GM21576 (cell line): ENCODE results near the gene PLEKHF1.

Source experiments
- ATAC-seq: cut with Tn5 transposase; IDR thresholded peaks from one replicate; pipeline ENCODE4 v1.9.1; 2021; ENCODE audit warnings: mild to moderate bottlenecking, moderate library complexity; ENCODE audit not compliant: unreplicated experiment

PLEKHF1 gene

GRCh38 chr19:29677001-29677817, 11.9 kb downstream of the PLEKHF1 start:
- no peak for ATAC-seq

DNA sequence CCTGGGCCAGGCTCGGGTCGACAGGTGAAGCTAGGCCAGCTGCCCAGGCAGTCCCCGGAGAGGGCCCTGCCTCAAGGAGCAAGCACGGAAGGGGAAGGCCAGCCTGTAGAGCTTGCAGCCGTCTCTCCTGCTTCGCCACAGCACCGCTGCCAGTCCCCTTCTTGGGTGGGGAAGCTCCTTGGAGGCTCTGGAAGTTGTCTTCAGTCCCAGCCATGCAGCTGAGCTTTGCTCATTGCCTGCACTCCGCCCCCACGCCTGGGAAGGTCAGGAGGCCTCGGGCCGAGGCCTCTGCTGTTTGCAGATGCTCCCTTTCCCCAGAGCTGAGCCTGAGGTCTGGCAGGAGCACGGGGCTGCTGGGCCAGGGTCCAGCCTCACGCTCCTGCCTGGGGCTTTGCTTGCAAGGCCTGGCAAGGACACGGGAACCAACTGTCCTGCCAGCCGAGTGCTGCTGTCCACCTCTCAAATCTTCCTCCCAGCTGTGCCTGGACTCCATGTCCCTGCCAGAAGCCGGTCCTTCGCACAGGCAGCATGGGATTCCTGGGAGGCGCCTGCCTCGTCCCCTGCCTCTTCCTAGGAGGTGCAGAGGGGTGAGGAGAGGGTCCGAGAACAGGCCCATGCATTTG, 13.3 kb downstream of the PLEKHF1 start:
- no peak for ATAC-seq

DNA sequence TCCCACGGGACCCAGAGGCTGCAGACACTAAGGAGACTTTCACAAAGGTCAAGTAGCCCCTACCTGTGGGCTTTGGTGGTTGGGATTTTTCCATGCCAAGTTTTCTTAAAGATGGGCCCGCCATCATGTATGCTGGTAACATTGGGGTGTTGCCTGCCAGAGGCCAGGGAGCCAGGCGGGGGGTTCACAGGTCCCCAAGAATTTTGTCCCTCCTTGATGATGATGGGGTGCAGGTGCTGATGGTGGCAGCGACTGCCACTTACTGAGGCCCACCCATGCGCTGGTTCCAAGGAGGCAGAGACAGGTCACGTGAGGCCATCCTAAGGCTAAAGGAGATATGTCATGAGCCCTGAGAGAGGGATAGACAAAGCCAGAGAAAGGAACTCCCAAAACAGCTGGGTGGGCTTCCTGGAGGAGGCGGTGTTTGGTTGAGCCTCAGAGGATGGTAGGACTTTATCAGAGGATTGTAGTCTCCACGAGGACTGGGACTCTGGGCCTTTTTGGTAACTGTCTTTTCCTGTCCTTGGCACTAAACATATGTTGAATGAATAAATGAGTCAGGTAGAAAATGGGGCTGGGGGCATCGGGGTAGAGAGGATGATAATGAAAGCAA, 14.4 kb downstream of the PLEKHF1 start:
- no peak for ATAC-seq

- ATAC-seq, result peak; percentile 72
Measured at GRCh38 chr19:29680447-29680846, 15.2 kb downstream of the PLEKHF1 start.

DNA sequence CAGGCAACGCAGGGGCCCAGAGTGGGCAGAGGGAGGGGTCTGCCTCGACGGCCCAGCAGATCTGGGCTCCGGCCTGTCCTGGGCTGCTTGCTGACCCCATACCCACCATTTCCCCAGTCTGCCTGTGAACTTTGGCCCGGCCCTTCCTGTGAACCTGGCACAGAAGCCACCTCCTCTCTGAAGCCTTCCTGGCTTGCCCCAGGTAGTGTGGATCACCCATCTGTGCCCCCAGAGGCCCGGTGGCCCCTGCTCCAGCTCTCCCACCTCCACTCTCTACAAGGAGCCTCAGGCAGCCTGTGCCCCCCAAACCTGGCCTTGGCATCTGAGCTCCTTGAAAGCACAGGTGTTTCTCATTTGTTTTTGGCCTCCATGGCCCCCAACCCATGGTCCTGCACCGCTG, 15.7 kb downstream of the PLEKHF1 start:
- ATAC-seq, result no peak

DNA sequence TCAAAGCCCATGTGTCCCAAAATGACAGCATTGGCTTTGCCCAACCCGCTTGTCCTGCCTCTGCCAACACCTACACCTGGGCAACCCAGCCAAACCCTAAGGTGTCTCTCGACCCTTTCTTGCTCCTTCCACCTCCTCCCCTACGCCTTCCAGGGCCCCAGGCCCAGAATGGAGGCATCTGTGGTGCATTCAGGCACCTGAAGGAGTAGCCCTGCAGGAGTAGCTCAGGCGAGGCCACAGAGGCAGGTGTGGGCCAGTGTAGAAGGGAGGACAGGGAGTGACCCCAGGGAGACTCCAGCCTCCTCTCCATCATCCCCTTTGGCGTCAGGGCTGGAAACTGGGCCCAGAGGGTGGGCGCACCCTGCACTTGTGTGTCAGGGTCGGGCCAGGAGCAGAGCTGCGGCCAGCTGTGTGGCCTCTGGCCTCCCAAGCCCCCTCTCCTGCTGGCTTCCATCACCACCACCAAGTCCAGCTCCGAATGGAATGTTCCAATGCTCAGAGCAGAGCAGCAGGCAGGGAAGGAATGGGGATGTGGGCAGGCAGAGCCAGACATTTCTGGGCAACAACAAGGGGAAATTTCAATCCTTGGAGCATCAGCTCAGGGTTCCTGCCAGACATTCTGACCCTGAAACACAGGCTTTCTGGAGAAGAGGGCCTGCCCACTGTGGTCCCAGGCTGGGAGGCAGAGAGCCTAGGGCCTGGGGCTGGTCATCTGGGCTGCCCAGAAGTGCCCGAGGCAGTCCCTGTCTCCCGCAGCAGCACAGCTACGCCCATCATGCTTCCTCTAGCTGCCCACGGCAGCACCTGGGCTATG, 16.4 kb downstream of the PLEKHF1 start:
- ATAC-seq, result no peak

DNA sequence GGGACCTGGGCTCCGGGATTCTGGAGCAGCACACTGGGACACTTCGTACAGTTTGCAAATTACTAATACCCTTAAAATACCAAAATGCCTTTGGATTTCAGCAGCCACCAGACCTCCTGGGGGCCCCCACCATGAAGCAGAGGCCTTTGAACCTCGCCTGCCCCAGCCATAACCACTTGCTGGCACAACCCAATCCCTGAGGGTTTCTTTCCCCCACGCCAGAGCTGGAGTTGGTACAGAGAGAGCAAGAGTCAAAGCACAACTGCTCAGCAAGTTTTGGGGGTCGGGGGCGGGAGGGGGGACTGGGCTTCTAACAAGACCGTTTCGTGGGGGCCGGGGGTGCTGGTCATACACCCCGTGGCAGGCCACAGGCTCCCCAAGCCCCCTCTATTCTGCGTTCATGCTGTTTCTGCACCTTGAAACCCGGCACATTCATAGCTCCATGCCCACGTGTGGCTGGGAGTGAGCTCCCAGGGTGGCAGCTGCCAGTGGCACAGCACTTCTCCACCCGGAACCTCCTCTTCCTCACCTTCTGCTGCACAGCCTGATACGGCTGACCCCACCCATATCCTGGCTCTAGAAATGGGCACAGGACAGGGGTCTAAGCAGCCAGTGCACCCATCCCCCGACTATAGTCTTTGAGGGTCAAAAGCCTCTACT, 17.1 kb downstream of the PLEKHF1 start:
- ATAC-seq, result no peak

DNA sequence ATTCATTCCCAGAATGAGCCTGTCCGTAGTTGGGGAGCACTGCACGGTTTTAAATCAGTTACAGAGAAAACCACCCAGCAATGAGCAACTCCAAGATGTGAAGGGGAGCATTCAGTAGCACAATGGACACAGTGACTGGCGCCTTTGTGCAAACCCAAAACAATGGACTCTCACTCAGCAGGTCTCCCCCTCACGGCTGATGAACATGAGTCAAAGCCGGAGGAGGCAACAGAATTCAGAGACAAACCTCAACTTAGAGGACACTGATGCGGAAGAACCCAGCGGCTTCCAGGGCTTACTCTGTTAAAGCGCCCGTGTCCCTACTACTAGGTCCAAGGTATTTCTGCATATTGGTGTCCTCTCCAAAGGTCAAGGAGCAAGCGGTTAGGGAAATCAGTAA, 17.7 kb downstream of the PLEKHF1 start:
- ATAC-seq, result no peak

GRCh38 chr19:29685326-29685725, 20.1 kb downstream of the PLEKHF1 start:
- ATAC-seq, result no peak

DNA sequence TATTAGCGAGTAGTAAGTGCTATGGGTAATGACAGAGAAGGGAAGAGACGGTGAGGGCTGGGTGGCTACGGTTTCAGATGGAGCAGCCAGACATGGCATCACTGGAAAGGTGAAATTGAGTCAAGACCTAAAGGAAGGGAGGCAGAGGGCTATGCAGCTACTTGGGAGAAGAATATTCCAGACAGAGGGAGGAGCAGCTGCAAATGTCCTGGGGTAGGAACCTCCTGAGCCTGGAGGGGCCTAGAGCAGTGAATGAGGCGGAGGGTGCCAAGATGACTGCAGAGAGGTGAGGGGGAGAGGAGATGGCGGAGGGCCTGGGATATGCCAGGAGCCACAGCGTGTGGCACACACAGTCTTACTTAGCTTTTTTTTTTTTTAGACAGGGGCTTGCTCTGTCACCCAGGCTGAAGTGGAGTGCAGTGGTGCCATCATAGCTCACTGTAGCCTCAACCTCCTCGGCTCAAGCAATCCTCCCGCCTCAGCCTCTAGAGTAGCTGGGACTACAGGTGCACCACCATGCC, 21.1 kb downstream of the PLEKHF1 start:
- no peak for ATAC-seq

DNA sequence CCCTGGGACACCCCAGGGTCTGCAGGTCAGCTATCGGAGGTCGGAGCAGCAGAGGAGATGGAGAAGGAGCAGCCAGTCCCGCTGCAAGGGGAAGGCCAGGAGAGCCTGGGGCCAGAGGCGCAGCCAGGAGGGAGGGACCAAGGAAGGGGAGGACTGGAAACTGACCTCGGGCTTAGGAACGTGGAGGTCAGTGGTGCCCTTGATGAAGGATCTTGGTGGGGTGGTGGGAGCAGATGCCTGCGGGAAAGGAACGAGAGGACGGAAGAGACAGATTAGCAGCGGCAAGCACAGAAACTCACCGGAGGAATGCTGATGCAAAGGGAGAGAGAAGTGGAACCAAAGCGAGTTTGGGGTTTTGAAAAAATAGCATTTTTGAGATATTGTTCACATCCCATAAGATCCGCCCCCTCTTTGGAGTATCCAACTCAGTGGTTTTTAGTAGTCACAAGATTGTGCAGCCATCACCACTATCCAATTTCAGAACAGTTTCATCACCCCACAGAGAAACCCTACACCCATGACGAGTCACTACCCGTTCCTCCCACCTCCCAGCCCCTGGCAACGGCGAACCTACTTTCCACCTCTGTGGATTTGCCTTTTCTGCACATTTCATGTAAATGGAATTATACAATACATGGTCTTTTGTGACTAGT, 22.1 kb downstream of the PLEKHF1 start:
- no peak for ATAC-seq

DNA sequence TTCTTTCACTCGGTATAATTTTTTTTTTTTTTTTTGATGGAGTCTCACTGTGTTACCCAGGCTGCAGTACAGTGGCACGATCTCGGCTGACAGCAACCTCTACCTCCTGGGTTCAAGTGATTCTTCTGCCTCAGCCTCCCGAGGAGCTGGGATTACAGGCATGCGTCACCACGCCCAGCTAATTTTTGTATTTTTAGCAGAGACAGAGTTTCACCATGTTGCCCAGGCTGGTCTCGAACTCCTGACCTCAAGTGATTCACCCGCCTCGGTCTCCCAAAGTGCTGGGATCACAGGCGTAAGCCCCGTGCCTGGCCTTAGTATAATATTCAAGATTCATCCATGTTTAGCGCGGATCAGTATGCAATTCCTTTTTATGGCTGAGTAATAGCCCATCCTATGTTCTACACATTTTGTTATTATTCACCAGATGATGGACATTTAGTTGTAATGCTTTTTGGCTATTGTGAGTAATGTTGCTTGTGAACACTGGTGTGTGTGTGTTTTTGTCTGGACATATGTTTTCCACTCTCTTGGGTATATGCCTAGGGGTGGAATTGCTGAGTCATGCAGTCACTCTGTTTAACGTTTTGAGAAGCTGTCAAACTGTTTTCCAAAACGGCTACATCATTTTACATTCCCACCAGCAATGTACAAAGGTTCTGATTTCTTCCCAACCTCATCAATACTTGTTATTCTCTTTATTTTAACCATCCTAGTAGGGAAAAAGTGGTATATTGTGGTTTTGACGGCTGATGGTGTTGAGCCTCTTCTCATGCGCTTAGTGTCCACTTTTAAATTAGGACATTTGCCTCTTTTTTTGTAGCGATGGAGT, 22.9 kb downstream of the PLEKHF1 start:
- no peak for ATAC-seq

GRCh38 chr19:29690842-29691241, 25.6 kb downstream of the PLEKHF1 start:
- no peak for ATAC-seq

- ATAC-seq, result no peak
Measured at GRCh38 chr19:29694161-29694560, 28.9 kb downstream of the PLEKHF1 start.

GRCh38 chr19:29694669-29695627, 29.7 kb downstream of the PLEKHF1 start:
- peak; percentile 93 for ATAC-seq

GRCh38 chr19:29695765-29696564, 30.7 kb downstream of the PLEKHF1 start:
- no peak for ATAC-seq

- ATAC-seq, result no peak
Measured at GRCh38 chr19:29696565-29696846, 31.2 kb downstream of the PLEKHF1 start.
